B cell (primary cell): ENCODE data around the gene BTNL8. TPM values are rescaled to one million over a fixed set of nuclear protein-coding genes. Genes with fewer than 3 reads are reported as not detected.

Source experiments
- ATAC-seq: fragments of 200-7000 bp; cut with Tn5 transposase; one replicate; pipeline ENCODE4 v1.10.0; 2021; ENCODE audit warnings: low read depth, mild to moderate bottlenecking, moderate number of reproducible peaks, moderate library complexity
- CTCF ChIA-PET: fragments of 350-600 bp; sonication (Branson Sonifier 250); formaldehyde crosslinking; loops from one replicate; lab custom pipeline; 2021; ENCODE audit warnings: antibody characterized with exemption, inconsistent platforms; lab: Charles Lee
- POLR2A ChIA-PET: fragments of 350-600 bp; sonication (Branson Sonifier 250); formaldehyde crosslinking; loops from one replicate; lab custom pipeline; 2021; ENCODE audit warnings: antibody characterized with exemption; lab: Charles Lee
- DNase-seq: peaks from one replicate; pipeline ENCODE4 v3.0.0; 2013
- H2AFZ ChIP-seq: 2 replicates; pipeline ENCODE4 v1.6.1; 2012; ENCODE audit warnings: mild to moderate bottlenecking, low read depth, low read length; ENCODE audit not compliant: insufficient read depth, poor library complexity, severe bottlenecking
- H3K27ac ChIP-seq, 2 donors: 1 replicate in 1 of 2; 2 replicates in 1 of 2; pipeline ENCODE4 v1.5.1; 2012 to 2013; ENCODE audit warnings: low read length in 2 of 2, mild to moderate bottlenecking in 2 of 2, moderate library complexity in 1 of 2
- H3K27me3 ChIP-seq, 4 experiments: fragments of 200-600 bp in 1 of 4; sonication (generic) in 1 of 4; replicated peaks in 1 of 4; 1 replicate in 2 of 4; 2 replicates in 2 of 4; pipeline versions ENCODE4 v1.6.1 to v1.7.0; 2013 to 2016; ENCODE audit warnings: low read length in 3 of 4, mild to moderate bottlenecking in 2 of 4, mixed read lengths in 1 of 4, moderate library complexity in 1 of 4; ENCODE audit not compliant: insufficient read depth in 4 of 4, control insufficient read depth in 3 of 4; ENCODE audit errors: control extremely low read depth in 1 of 4
- H3K36me3 ChIP-seq, 2 experiments: replicated peaks in 1 of 2; 1 replicate in 1 of 2; 2 replicates in 1 of 2; pipeline versions ENCODE4 v1.6.1 to v1.7.1; 2013; ENCODE audit warnings: low read length in 1 of 2; ENCODE audit not compliant: insufficient read depth in 2 of 2, control insufficient read depth in 1 of 2; ENCODE audit errors: control extremely low read depth in 1 of 2, extremely low read depth in 1 of 2
- H3K4me1 ChIP-seq, 2 donors: fragments of 200-600 bp in 1 of 2; sonication (generic) in 1 of 2; 1 replicate in 1 of 2; 2 replicates in 1 of 2; pipeline versions ENCODE4 v1.5.1 to v1.6.1; 2013 to 2017; ENCODE audit warnings: low read length in 2 of 2; ENCODE audit not compliant: control insufficient read depth in 2 of 2, insufficient read depth in 2 of 2
- H3K4me2 ChIP-seq: replicated peaks from 2 replicates; pipeline ENCODE3; 2012; ENCODE audit warnings: mild to moderate bottlenecking, low read depth, low read length; ENCODE audit not compliant: poor library complexity, severe bottlenecking
- H3K4me3 ChIP-seq, 5 experiments: fragments of 200-600 bp in 1 of 5; sonication (generic) in 1 of 5; 1 replicate in 3 of 5; 2 replicates in 2 of 5; pipeline versions ENCODE4 v1.5.1 to v1.7.0; 2011 to 2016; ENCODE audit warnings: low read length in 4 of 5, mild to moderate bottlenecking in 4 of 5, low read depth in 2 of 5, control low read depth in 1 of 5, moderate library complexity in 1 of 5; ENCODE audit not compliant: insufficient read depth in 1 of 5; ENCODE audit errors: control extremely low read depth in 1 of 5, extremely low read depth in 1 of 5
- H3K79me2 ChIP-seq: fragments of 200-600 bp; sonication (generic); one replicate; pipeline ENCODE4 v1.6.0; 2016; ENCODE audit warnings: low read length; ENCODE audit not compliant: control insufficient read depth, insufficient read depth
- H3K9ac ChIP-seq: fragments of 200-600 bp; sonication (generic); 2 replicates; pipeline ENCODE4 v1.6.1; 2017; ENCODE audit warnings: mild to moderate bottlenecking, low read length, moderate library complexity
- H3K9me3 ChIP-seq, 3 donors: one replicate each; pipeline versions ENCODE4 v1.6.1 to v1.7.1; 2013; ENCODE audit warnings: low read length in 2 of 3; ENCODE audit not compliant: control insufficient read depth in 2 of 3, insufficient read depth in 1 of 3; ENCODE audit errors: control extremely low read depth in 1 of 3
- H4K20me1 ChIP-seq: 2 replicates; pipeline ENCODE4 v1.6.0; 2012; ENCODE audit warnings: mild to moderate bottlenecking, low read length; ENCODE audit not compliant: insufficient read depth, control insufficient read depth, poor library complexity, severe bottlenecking
- H3K27ac Mint-ChIP-seq: one replicate; pipeline ENCODE4 v1.8.0; 2021; ENCODE audit warnings: mixed read lengths
- H3K27me3 Mint-ChIP-seq: one replicate; pipeline ENCODE4 v1.8.0; 2021; ENCODE audit warnings: mixed read lengths
- H3K4me1 Mint-ChIP-seq: one replicate; pipeline ENCODE4 v1.8.0; 2021; ENCODE audit warnings: mixed read lengths
- H3K4me3 Mint-ChIP-seq: one replicate; pipeline ENCODE4 v1.8.0; 2021; ENCODE audit warnings: mixed read lengths
- H3K9me3 Mint-ChIP-seq: one replicate; pipeline ENCODE4 v1.8.0; 2022; ENCODE audit warnings: mixed read lengths; ENCODE audit not compliant: insufficient read depth
- CTCF ChIP-seq: fragments of 200-600 bp; IDR thresholded peaks from one replicate; pipeline ENCODE4 v1.8.0; 2022; ENCODE audit warnings: antibody characterized with exemption, mild to moderate bottlenecking
- EZH2 ChIP-seq: IDR thresholded peaks from 2 replicates; pipeline ENCODE4 v1.6.1; 2012; ENCODE audit warnings: borderline replicate concordance, low read depth, mild to moderate bottlenecking, moderate library complexity, low read length; ENCODE audit not compliant: insufficient read depth, poor library complexity, severe bottlenecking
- WGBS: methylation state at CpG from one replicate; pipeline ENCODE4 v1.1.5; 2013; ENCODE audit warnings: missing lambda C conversion rate; ENCODE audit not compliant: insufficient coverage; 5-methylcytosine and 5-hydroxymethylcytosine counted together
- intact Hi-C: fragments of 100-400 bp; cut with micrococcal nuclease; formaldehyde crosslinking; loops from one replicate; pipeline ENCODE4 v1.10.0; 2022
- polyA plus RNA-seq: library from polyadenylated mRNA; depleted of rRNA; stranded (reverse); fragments of >200 nt; gene quantifications from 2 replicates; pipeline ENCODE4 v1.2.3, GENCODE V29; 2012
- total RNA-seq, 2 donors: library from RNA; stranded (reverse); fragments of 120-200 nt in 1 of 2; gene quantifications; 1 replicate in 1 of 2; 2 replicates in 1 of 2; pipeline versions ENCODE4 v1.2.3 to v1.2.4, GENCODE V29; 2013 to 2022

Gene BTNL8
- total and polyA plus RNA-seq, 2 donors (not counting 1 experiment from before 2014, with no cell fraction given), result not detected

GRCh38 chr5:180970875-180971274 lies 71.9 kb downstream of the BTNL8 start:
- ChIA-PET CTCF (no interaction called here), POLR2A (no interaction called here)
- no peaks in the 10 kb centered on the region for H3K27me3 ChIP-seq
- H3K9me3 ChIP-seq, result peaks cover 0 to 7% (median 0%) of the 10 kb centered on the region in 3 donors
- H3K4me2 ChIP-seq, result no peak overlapping the region
- no peaks in the 10 kb centered on the region for H3K36me3 ChIP-seq
- H4K20me1 ChIP-seq, result no peaks in the 10 kb centered on the region
- Mint-ChIP-seq H3K27ac (no peak overlapping the region), H3K4me3 (no peak overlapping the region), H3K9me3 (no peaks in the 10 kb centered on the region), H3K27me3 (no peaks in the 10 kb centered on the region), H3K4me1 (peaks cover 17% of the 10 kb centered on the region)
- no peak overlapping the region for H3K27ac ChIP-seq
- DNase-seq, result no peak
- ATAC-seq, result no peak
- TF ChIP-seq CTCF (no peak), EZH2 (no peak)
- intact Hi-C loops, result no loop called here
- 100% methylated on average over 1 of the region's 4 CpGs for WGBS
- no peak overlapping the region for H2AFZ ChIP-seq
- H3K79me2 ChIP-seq, result no peaks in the 10 kb centered on the region
- peaks cover 10 to 13% of the 10 kb centered on the region in 2 donors for H3K4me1 ChIP-seq
- H3K4me3 ChIP-seq, result no peak overlapping the region
- no peak overlapping the region for H3K9ac ChIP-seq

- ATAC-seq, result no peak
- H3K27ac Mint-ChIP-seq, result peak overlapping the region; percentile 66
- TF ChIP-seq EZH2 (no peak), CTCF (no peak)
Measured at GRCh38 chr5:180974612-180975315, 75.8 kb downstream of the BTNL8 start.

More at GRCh38 chr5:180974612-180975315, 75.8 kb downstream of the BTNL8 start:
- Histone ChIP-seq H3K36me3 (no peaks in the 10 kb centered on the region), H3K9me3 (peaks cover 0 to under 1% (median 0%) of the 10 kb centered on the region in 3 donors), H3K79me2 (no peaks in the 10 kb centered on the region), H4K20me1 (no peaks in the 10 kb centered on the region), H3K27ac (peak overlapping the region; percentile 71 to 77), H3K4me3 (no peak overlapping the region), H2AFZ (no peak overlapping the region), H3K27me3 (no peaks in the 10 kb centered on the region), H3K4me2 (peak overlapping the region; percentile 38), H3K9ac (no peak overlapping the region), H3K4me1 (peaks cover 12 to 20% of the 10 kb centered on the region in 2 donors)
- no CpG with 5 or more reads among the region's 2 CpGs for WGBS
- Mint-ChIP-seq H3K9me3 (no peaks in the 10 kb centered on the region), H3K27me3 (no peaks in the 10 kb centered on the region), H3K4me1 (peaks cover 36% of the 10 kb centered on the region), H3K4me3 (peak overlapping the region; percentile 26)
- intact Hi-C loops, result loop anchor here (1.0 to 5.0 kb wide), 2 partner anchors 77 to 112 kb away; partner anchors contain the start of gene ZFP62
- no peak for DNase-seq
- ChIA-PET POLR2A (interaction anchor here (0.6 kb wide), 1 partner anchor 165 kb away, joined by 3 read pairs; no protein-coding TSS in a partner anchor), CTCF (interaction anchor here (0.9 kb wide), 1 partner anchor 142 kb away, joined by 3 read pairs; no protein-coding TSS in a partner anchor)
